HCT116 (cell line): ENCODE measurements around the gene PRR12. TPM values are rescaled to one million over a fixed set of nuclear protein-coding genes. Genes with fewer than 3 reads are reported as not detected.
A peak's percentile ranks its signal among the peaks of the same experiment; 100 is the strongest.

ENCODE experiments used
- ATAC-seq: fragments of 200-7000 bp; cut with Tn5 transposase; 2 replicates; pipeline ENCODE4 v1.9.1; 2020; ENCODE audit warnings: mild to moderate bottlenecking, moderate library complexity
- BruUV-seq: library from RNA; stranded (reverse); fragments of 400-500 nt; replicated peaks from 2 replicates; lab custom pipeline; 2021; lab: Mats Ljungman, UMichigan
- CTCF ChIA-PET: fragments of 300-600 bp; sonication (Branson Sonifier 250); formaldehyde crosslinking; loops from one replicate; lab custom pipeline; 2021; ENCODE audit warnings: antibody characterized with exemption; lab: Charles Lee
- POLR2A ChIA-PET: fragments of 300-600, 350-600 bp; sonication (Branson Sonifier 250); formaldehyde crosslinking; loops from one replicate; lab custom pipeline; 2021; ENCODE audit warnings: antibody characterized with exemption; lab: Charles Lee
- RAD21 ChIA-PET, 2 experiments: fragments of 300-600 bp; sonication (Branson Sonifier 250); formaldehyde crosslinking; loops; one replicate each; lab custom pipeline; 2023; ENCODE audit warnings: low total read pairs in 2 of 2; ENCODE audit not compliant: uncharacterized antibody in 2 of 2, unreplicated experiment in 2 of 2, low non-redundant PET in 1 of 2; lab: Charles Lee
- DNase-seq: peaks from one replicate; pipeline ENCODE4 v3.0.0-alpha.2; 2010; ENCODE audit warnings: low read depth, low spot score
- H2AFZ ChIP-seq: fragments of 200-600 bp; shearing (Covaris generic), sonication (generic); 2 replicates; pipeline ENCODE4 v1.6.1; 2017; ENCODE audit warnings: low read depth, mixed run types, mixed read lengths, antibody characterized with exemption, low read length; ENCODE audit not compliant: poor library complexity, severe bottlenecking
- H3K27ac ChIP-seq: 2 replicates; pipeline ENCODE4 v1.5.1; 2012; ENCODE audit warnings: low read depth, low read length
- H3K27me3 ChIP-seq: fragments of 200-600 bp; sonication (generic); 2 replicates; pipeline ENCODE4 v1.6.1; 2016; ENCODE audit warnings: mixed run types, low read length, mixed read lengths; ENCODE audit not compliant: insufficient read depth
- H3K36me3 ChIP-seq, 2 experiments: fragments of 200-500 bp in 1 of 2; fragments of 200-600 bp in 1 of 2; sonication (Bioruptor generic) in 1 of 2; sonication (generic) in 1 of 2; 2 replicates each; pipeline versions ENCODE4 v1.5.1 to v1.6.1; 2014 to 2016; ENCODE audit warnings: low read length in 2 of 2, inconsistent platforms in 1 of 2, mixed read lengths in 1 of 2, mixed run types in 1 of 2; ENCODE audit not compliant: insufficient read depth in 2 of 2, control insufficient read depth in 1 of 2
- H3K4me1 ChIP-seq, 2 experiments: fragments of 200-600 bp in 1 of 2; sonication (generic) in 1 of 2; 2 replicates each; pipeline versions ENCODE4 v1.5.1 to v1.6.1; 2012 to 2017; ENCODE audit warnings: low read length in 2 of 2, inconsistent platforms in 1 of 2, mild to moderate bottlenecking in 1 of 2, mixed read lengths in 1 of 2, mixed run types in 1 of 2, moderate library complexity in 1 of 2; ENCODE audit not compliant: insufficient read depth in 2 of 2, control insufficient read depth in 1 of 2
- H3K4me2 ChIP-seq: fragments of 200-600 bp; sonication (generic); 2 replicates; pipeline ENCODE4 v1.6.1; 2017; ENCODE audit warnings: mixed run types, low read length, mixed read lengths
- H3K4me3 ChIP-seq, 2 experiments: fragments of 200-600 bp in 1 of 2; sonication (generic) in 1 of 2; replicated peaks in 1 of 2; 2 replicates each; pipeline ENCODE4 v1.5.1; 2011 to 2016; ENCODE audit warnings: low read length in 2 of 2, control low read depth in 1 of 2, low read depth in 1 of 2, mild to moderate bottlenecking in 1 of 2, mixed read lengths in 1 of 2, mixed run types in 1 of 2
- H3K79me2 ChIP-seq: fragments of 200-600 bp; sonication (generic); 2 replicates; pipeline ENCODE4 v1.6.1; 2017; ENCODE audit warnings: mild to moderate bottlenecking, mixed run types, low read length, moderate library complexity, mixed read lengths; ENCODE audit not compliant: insufficient read depth
- H3K9ac ChIP-seq: fragments of 200-600 bp; sonication (generic); 2 replicates; pipeline ENCODE4 v1.6.1; 2016; ENCODE audit warnings: low read length, mixed read lengths
- H3K9me2 ChIP-seq: fragments of 200-600 bp; sonication (generic), shearing (Covaris generic); 2 replicates; pipeline ENCODE4 v1.6.1; 2017; ENCODE audit warnings: mixed run types, mild to moderate bottlenecking, moderate library complexity; ENCODE audit not compliant: insufficient read depth
- H3K9me3 ChIP-seq, 2 experiments: fragments of 200-500 bp in 1 of 2; fragments of 200-600 bp in 1 of 2; sonication (Bioruptor generic) in 1 of 2; sonication (generic) in 1 of 2; 2 replicates each; pipeline ENCODE4 v1.6.1; 2014 to 2017; ENCODE audit warnings: low read length in 2 of 2, mixed read lengths in 2 of 2, inconsistent platforms in 1 of 2, low read depth in 1 of 2, mild to moderate bottlenecking in 1 of 2, mixed run types in 1 of 2, moderate library complexity in 1 of 2; ENCODE audit not compliant: control insufficient read depth in 1 of 2, insufficient read depth in 1 of 2
- H4K20me1 ChIP-seq: fragments of 200-600 bp; sonication (generic), shearing (Covaris generic); 2 replicates; pipeline ENCODE4 v1.6.1; 2017; ENCODE audit warnings: mixed run types, mild to moderate bottlenecking, moderate library complexity; ENCODE audit not compliant: insufficient read depth
- ATF3 ChIP-seq: IDR thresholded peaks from 2 replicates; pipeline ENCODE4 v1.6.1; 2012
- CEBPB ChIP-seq: IDR thresholded peaks from 2 replicates; pipeline ENCODE4 v1.6.1; 2012; ENCODE audit warnings: low read depth
- CTCF ChIP-seq, 3 experiments: fragments of 200-600 bp in 1 of 3; sonication (generic) in 1 of 3; IDR thresholded peaks in 2 of 3; conservative IDR thresholded peaks in 1 of 3; 2 replicates each; pipeline ENCODE4 v1.5.1; 2012 to 2017; ENCODE audit warnings: low read depth in 2 of 3, low read length in 2 of 3, antibody characterized with exemption in 1 of 3, borderline replicate concordance in 1 of 3, control low read depth in 1 of 3, mild to moderate bottlenecking in 1 of 3, mixed read lengths in 1 of 3, mixed run types in 1 of 3, moderate library complexity in 1 of 3; ENCODE audit not compliant: insufficient read depth in 1 of 3
- ELF1 ChIP-seq: IDR thresholded peaks from 2 replicates; pipeline ENCODE4 v1.6.1; 2012; ENCODE audit warnings: low read depth, borderline replicate concordance
- MAX ChIP-seq: IDR thresholded peaks from 2 replicates; pipeline ENCODE4 v1.6.1; 2012
- POLR2A ChIP-seq: IDR thresholded peaks from 2 replicates; pipeline ENCODE4 v1.7.0; 2011; ENCODE audit warnings: borderline replicate concordance; ENCODE audit not compliant: insufficient read depth, insufficient read length; ENCODE audit errors: extremely low read depth
- POLR2AphosphoS5 ChIP-seq: IDR thresholded peaks from 2 replicates; pipeline ENCODE4 v1.6.1; 2011; ENCODE audit warnings: mild to moderate bottlenecking, low read depth, low read length, moderate library complexity
- RAD21 ChIP-seq: IDR thresholded peaks from 2 replicates; pipeline ENCODE4 v1.6.1; 2012; ENCODE audit warnings: low read depth, mild to moderate bottlenecking
- SP1 ChIP-seq: IDR thresholded peaks from 2 replicates; pipeline ENCODE4 v1.6.1; 2012; ENCODE audit warnings: low read depth
- SRF ChIP-seq: IDR thresholded peaks from 2 replicates; pipeline ENCODE4 v1.6.1; 2012; ENCODE audit warnings: low read depth
- TCF7L2 ChIP-seq: IDR thresholded peaks from 2 replicates; pipeline ENCODE4 v1.7.0; 2011; ENCODE audit warnings: borderline replicate concordance, inconsistent platforms; ENCODE audit not compliant: insufficient read depth, insufficient read length; ENCODE audit errors: extremely low read depth
- intact Hi-C: fragments of 100-400 bp; cut with micrococcal nuclease; formaldehyde crosslinking; loops from 2 replicates; pipeline ENCODE4 v1.10.0; 2022
- total RNA-seq: library from RNA; stranded (reverse); gene quantifications from one replicate; pipeline ENCODE4 v1.2.1, GENCODE V29; 2021; ENCODE audit not compliant: unreplicated experiment

Gene PRR12
- total RNA-seq, 1 experiment from 2014 or later: 26.9 TPM

- peak overlapping the region; percentile 91 for H3K9ac ChIP-seq
- H3K36me3 ChIP-seq: peaks cover 7 to 9% of the 10 kb centered on the region in 2 experiments
- BruUV-seq: no TSS peak
- ATAC-seq (no peak), DNase-seq (no peak)
- no peaks in the 10 kb centered on the region for H3K9me2 ChIP-seq
- H3K27me3 ChIP-seq: no peaks in the 10 kb centered on the region
- ChIA-PET CTCF (interaction anchor here (4.0 kb wide), 1 partner anchor 9 kb away, joined by 22 read pairs; no protein-coding TSS in a partner anchor), RAD21 (interaction anchor here in 1 of 2 experiments (1.1 kb wide), 1 partner anchor 14 kb away, joined by 3 read pairs; no protein-coding TSS in a partner anchor), POLR2A (interaction anchor here (1.4 to 3.3 kb wide), 4 partner anchors 8 to 97 kb away, joined by 7 to 24 read pairs (median 15); partner anchors contain the start of genes PRMT1, PRR12 and RRAS)
- no peaks in the 10 kb centered on the region for H4K20me1 ChIP-seq
- H3K79me2 ChIP-seq: peaks cover 58% of the 10 kb centered on the region
- peak overlapping the region; percentile 86 to 99 for H3K4me3 ChIP-seq
- intact Hi-C loops: no loop called here
- H2AFZ ChIP-seq: no peak overlapping the region
- no peak overlapping the region; the same call in 1 of the 2 replicates for H3K27ac ChIP-seq
- no peaks in the 10 kb centered on the region for H3K9me3 ChIP-seq
- H3K4me2 ChIP-seq: peak overlapping the region; percentile 97
- H3K4me1 ChIP-seq: peaks cover 26 to 60% of the 10 kb centered on the region in 2 experiments
- TF ChIP-seq MAX (no peak), POLR2A (no peak)
Observed at GRCh38 chr19:49579193-49579592, 11.8 kb upstream of the PRR12 start.

GRCh38 chr19:49579947-49580263 lies 11.1 kb upstream of the PRR12 start:
- Histone ChIP-seq H3K79me2 (peaks cover 52% of the 10 kb centered on the region), H3K36me3 (peaks cover 4 to 6% of the 10 kb centered on the region in 2 experiments; a peak in 2 of 4 replicates), H2AFZ (no peak overlapping the region), H3K9me3 (no peaks in the 10 kb centered on the region), H3K4me2 (peak overlapping the region; percentile 97), H3K9me2 (no peaks in the 10 kb centered on the region), H3K4me1 (peaks cover 23 to 55% of the 10 kb centered on the region in 2 experiments), H3K27me3 (no peaks in the 10 kb centered on the region), H4K20me1 (no peaks in the 10 kb centered on the region), H3K4me3 (peak overlapping the region; percentile 86 to 99), H3K9ac (peak overlapping the region; percentile 91), H3K27ac (peak overlapping the region; percentile 56)
- no TSS peak for BruUV-seq
- POLR2A ChIA-PET: interaction anchor here (0.7 to 3.3 kb wide), 7 partner anchors 9 to 96 kb away, joined by 3 to 24 read pairs (median 11); partner anchors contain the start of genes PRMT1, PRR12, RPS11 and RRAS
- CTCF ChIA-PET: interaction anchor here (1.4 to 4.0 kb wide), 3 partner anchors 9 to 101 kb away, joined by 3 to 22 read pairs (median 3); no protein-coding TSS in a partner anchor
- ATAC-seq (no peak), DNase-seq (no peak)
- RAD21 ChIA-PET: interaction anchor here in 1 of 2 experiments (1.1 kb wide), 1 partner anchor 13 kb away, joined by 3 read pairs; no protein-coding TSS in a partner anchor
- TF ChIP-seq CEBPB: no peak
- TF ChIP-seq ATF3: no peak
- no peak for TF ChIP-seq ELF1
- TF ChIP-seq POLR2AphosphoS5: no peak
- no peak for TF ChIP-seq CTCF (IDR thresholded peaks at IDR 0.05 in 2 of 3, conservative IDR thresholded peaks at IDR 0.05 in 1 of 3; ENCODE audit: borderline replicate concordance in 1 of 3, insufficient read depth in 1 of 3, low read depth in 2 of 3, low read length in 2 of 3)
- no peak for TF ChIP-seq TCF7L2
- no peak for TF ChIP-seq RAD21
- no peak for TF ChIP-seq SP1
- no peak for TF ChIP-seq SRF
- intact Hi-C loops: loop anchor here (2.0 kb wide), 1 partner anchor 61 kb away; the partner anchor contains the start of gene RRAS
